Mucosa of rectum (tissue), 2 donors: ENCODE results near the gene GATAD2B.

ENCODE experiments used
- H3K27ac ChIP-seq, 2 donors: one replicate each; pipeline ENCODE4 v1.7.0; 2013; ENCODE audit warnings: inconsistent platforms in 2 of 2, low read depth in 2 of 2, low read length in 2 of 2
- H3K27me3 ChIP-seq, 2 donors: one replicate each; pipeline ENCODE4 v1.7.0; 2013; ENCODE audit warnings: low read length in 2 of 2; ENCODE audit not compliant: control insufficient read depth in 2 of 2, insufficient read depth in 2 of 2
- H3K36me3 ChIP-seq, 2 donors: one replicate each; pipeline ENCODE4 v1.7.0; 2013; ENCODE audit warnings: low read length in 2 of 2; ENCODE audit not compliant: control insufficient read depth in 2 of 2, insufficient read depth in 2 of 2
- H3K4me1 ChIP-seq, 2 donors: one replicate each; pipeline ENCODE4 v1.7.0; 2013; ENCODE audit warnings: low read length in 2 of 2, mild to moderate bottlenecking in 1 of 2; ENCODE audit not compliant: control insufficient read depth in 2 of 2, insufficient read depth in 2 of 2
- H3K4me3 ChIP-seq, 2 donors: one replicate each; pipeline ENCODE4 v1.7.0; 2013; ENCODE audit warnings: low read length in 2 of 2
- H3K9ac ChIP-seq, 2 donors: one replicate each; pipeline ENCODE4 v1.7.0; 2013; ENCODE audit warnings: low read length in 2 of 2, low read depth in 1 of 2, mild to moderate bottlenecking in 1 of 2
- H3K9me3 ChIP-seq, 2 donors: one replicate each; pipeline ENCODE4 v1.7.0; 2013; ENCODE audit warnings: low read length in 2 of 2; ENCODE audit not compliant: control insufficient read depth in 2 of 2
- donor health status: healthy.
- donor health status: Normal muscosa, but diverticular disease.

GATAD2B gene

DNA sequence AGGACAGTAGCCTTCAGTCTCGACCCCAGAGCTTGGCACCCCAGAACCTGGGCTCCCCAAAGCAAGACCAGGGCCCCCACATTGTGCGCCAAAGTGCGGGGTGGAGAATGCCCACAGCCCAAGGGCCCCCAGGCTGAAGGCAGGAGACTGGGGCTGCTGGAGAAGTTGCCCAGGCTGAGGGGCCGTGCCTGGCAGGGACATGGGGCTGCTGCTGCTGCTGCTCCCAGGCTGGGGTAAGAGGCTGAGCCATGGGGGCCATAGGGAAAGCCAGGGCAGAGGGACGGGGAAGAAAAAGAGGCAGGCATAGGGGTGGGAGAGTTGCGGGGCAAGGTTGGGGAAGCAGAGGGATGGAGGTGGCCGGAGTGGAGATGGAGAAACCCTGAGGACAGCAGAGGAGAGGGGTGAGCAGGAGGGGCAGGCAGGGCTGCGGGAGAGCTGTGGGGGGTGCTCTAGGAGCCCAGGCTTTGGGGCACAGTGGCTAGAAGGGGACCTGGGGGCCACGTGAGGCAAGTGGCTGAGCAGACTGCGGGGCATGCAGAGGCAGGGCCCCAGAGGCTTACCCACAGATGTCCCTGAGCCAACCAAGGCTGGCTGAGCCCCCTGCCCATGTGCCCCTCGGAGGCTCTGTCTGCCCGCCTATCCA lies 128.7 kb downstream of the GATAD2B start:
- H3K27ac ChIP-seq, result no peak overlapping the region
- no peaks in the 10 kb centered on the region for H3K9me3 ChIP-seq
- no peak overlapping the region for H3K4me3 ChIP-seq
- H3K27me3 ChIP-seq, result peaks cover 0 to 7% of the 10 kb centered on the region in 2 donors
- peaks cover 6 to 10% of the 10 kb centered on the region in 2 donors for H3K4me1 ChIP-seq
- H3K36me3 ChIP-seq, result no peaks in the 10 kb centered on the region
- no peak overlapping the region for H3K9ac ChIP-seq

DNA sequence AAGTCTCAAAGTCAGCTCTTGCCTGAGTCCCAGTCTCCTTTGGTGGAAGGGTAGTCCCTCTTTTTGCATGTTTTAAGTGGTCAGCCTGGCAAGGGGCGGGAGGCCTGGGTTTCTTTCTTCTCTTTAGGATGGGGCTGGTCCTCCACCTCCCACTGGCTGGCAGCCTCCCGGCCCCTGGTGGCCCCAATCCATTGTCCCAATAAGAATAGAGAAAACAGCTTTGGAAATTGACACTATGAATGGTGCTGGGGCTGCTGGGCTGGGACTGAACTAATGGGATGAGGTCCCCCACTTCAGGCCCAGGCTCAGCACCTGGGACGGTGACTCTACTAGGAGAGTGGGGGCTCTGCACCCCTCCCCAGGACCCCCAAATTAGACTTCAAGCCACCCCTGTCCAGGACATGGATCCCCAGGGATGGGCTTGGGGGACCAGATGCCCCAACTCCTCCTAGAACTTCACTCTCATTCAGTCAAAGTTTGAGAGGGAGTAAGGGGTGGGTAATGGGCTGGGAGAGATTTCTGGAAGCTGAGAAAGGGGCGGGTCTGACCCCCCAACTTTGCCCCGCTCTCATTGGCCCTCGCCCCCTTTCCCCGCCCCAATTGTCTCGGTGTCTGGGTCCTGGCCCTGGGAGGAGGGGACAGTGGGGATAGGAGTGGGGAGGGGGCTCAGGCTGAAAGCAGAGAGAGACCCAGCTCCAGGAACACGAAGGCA lies 129.4 kb downstream of the GATAD2B start:
- Histone ChIP-seq H3K4me1 (peaks cover 6 to 10% of the 10 kb centered on the region in 2 donors), H3K36me3 (no peaks in the 10 kb centered on the region), H3K27me3 (peaks cover 0 to 10% of the 10 kb centered on the region in 2 donors), H3K4me3 (no peak overlapping the region), H3K27ac (no peak overlapping the region), H3K9ac (no peak overlapping the region), H3K9me3 (no peaks in the 10 kb centered on the region)

DNA sequence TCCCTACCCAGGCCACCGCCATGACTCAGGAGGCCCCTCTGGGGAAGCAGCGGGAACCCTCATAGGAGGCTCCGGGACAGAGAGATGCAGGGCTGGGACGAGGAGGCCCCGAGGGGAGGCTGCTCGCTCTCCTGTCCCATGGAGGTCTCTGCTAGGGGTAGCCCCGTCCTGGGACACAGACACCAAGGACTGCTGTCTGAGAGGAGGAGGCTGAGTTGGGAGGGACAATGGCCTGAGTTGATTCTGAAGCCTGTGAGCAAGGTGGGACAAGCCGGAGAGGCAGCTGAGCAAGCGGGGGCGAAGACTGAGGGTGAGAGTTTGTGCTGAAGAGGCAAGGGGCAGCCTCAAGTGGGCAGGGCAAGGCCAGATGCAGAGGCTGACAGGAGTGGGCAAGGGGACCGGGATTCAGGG lies 130.1 kb downstream of the GATAD2B start:
- H3K9me3 ChIP-seq, result no peaks in the 10 kb centered on the region
- H3K27me3 ChIP-seq, result peaks cover 0 to 10% of the 10 kb centered on the region in 2 donors
- no peak overlapping the region for H3K4me3 ChIP-seq
- H3K9ac ChIP-seq, result no peak overlapping the region
- no peaks in the 10 kb centered on the region for H3K36me3 ChIP-seq
- peaks cover 6 to 10% of the 10 kb centered on the region in 2 donors for H3K4me1 ChIP-seq
- no peak overlapping the region for H3K27ac ChIP-seq

DNA sequence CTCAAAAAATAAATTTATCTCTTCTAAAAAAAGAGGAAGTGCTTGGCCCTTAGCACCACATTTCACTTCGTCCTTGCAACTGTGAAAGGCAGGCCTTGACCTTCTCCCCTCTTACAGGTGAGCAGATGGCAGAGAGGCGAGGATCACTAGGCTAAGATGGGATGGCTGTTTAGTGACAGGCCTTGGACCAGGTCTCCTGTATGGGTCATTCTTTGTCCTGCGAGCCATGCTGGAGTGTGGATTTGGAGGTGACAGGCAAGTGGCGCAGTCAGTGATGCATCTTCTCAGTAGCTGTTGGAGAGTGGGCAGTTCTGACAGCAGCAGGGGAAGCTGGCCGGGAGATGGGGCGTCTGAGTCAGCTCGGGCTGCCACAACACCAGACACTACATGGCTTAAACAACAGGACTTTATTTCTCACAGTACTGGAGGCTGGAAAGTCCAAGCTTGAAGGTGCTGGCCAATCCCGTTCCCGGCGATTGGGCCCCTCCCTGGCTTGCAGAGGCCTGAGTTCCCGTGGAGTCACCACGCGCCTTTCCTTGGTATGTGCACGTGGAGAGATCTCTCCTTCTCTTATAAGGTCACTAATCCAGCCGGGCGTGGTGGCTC lies 131.0 kb downstream of the GATAD2B start:
- Histone ChIP-seq H3K4me3 (peak overlapping the region in 1 of 2 donors; percentile 68), H3K27ac (peak overlapping the region; percentile 84 to 87), H3K4me1 (peaks cover 6 to 10% of the 10 kb centered on the region in 2 donors), H3K36me3 (no peaks in the 10 kb centered on the region), H3K9me3 (no peaks in the 10 kb centered on the region), H3K27me3 (peaks cover 0 to 10% of the 10 kb centered on the region in 2 donors), H3K9ac (no peak overlapping the region)

DNA sequence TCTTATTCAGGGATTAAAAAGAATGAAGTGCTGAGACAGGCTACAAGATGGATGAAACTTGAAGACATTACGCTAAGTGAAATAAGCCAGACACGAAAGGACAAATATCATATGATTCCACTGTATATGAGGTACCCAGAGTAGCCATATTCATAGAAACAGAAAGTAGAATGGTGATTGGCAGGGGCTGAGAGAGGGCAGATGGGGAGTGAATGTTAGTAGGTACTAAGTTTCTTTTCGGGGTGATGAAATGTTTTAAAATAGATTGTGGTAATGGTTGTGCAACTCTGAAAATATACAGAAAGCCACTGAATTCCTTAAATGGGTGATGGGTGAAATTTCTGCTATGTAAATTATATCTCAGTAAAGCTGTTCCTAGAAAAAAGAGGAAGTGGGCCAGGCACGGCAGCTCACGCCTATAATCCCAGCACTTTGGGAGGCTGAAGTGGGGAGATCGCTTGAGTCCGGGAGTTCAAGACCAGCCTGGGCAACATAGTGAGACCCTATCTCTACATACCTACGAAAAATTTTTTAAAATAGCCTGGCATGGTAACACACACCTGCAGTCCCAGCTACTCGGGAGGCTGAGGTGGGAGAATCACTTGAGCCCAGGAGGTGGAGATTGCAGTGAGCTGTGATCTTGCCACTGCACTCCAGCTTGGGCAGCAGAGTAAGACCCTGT lies 131.7 kb downstream of the GATAD2B start:
- peak overlapping the region; percentile 3 to 39 for H3K9ac ChIP-seq
- peaks cover 6 to 10% of the 10 kb centered on the region in 2 donors for H3K4me1 ChIP-seq
- H3K27ac ChIP-seq, result peak overlapping the region; percentile 84 to 87
- H3K9me3 ChIP-seq, result no peaks in the 10 kb centered on the region
- H3K36me3 ChIP-seq, result no peaks in the 10 kb centered on the region
- peaks cover 0 to 10% of the 10 kb centered on the region in 2 donors for H3K27me3 ChIP-seq
- peak overlapping the region; percentile 58 to 68 for H3K4me3 ChIP-seq

DNA sequence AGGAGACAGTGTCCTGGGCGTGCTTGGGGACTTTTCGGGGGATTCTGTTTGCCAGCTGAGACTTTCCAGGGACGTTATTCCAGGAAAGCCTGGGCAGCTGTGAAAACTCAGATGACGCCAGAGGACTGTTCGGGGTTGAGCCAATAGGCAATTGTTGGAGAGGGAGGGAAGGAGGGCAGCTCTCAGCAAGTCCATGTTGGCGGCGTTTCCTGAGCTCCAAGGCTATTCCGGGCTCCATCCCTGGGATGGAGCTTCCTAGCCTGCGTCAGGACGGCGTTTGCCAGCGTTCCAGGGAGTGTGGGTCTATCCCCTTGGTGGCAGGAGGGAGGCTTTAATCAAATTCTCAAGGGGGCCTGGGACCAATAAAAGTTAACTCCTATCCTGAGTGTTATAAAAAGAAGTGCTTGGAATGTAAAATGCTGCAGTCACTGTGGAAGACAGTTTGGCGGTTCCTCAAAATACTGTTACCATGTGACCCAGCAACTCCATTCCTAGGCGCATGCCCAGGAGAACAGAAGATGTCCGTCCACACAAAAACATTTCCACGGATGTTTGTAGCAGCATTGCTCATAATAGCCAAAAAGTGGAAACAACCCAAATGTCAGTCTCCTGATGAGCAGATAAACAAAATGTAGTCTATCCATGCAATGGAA lies 132.3 kb downstream of the GATAD2B start:
- H3K36me3 ChIP-seq, result no peaks in the 10 kb centered on the region
- peak overlapping the region; percentile 58 to 68 for H3K4me3 ChIP-seq
- peaks cover 6 to 10% of the 10 kb centered on the region in 2 donors for H3K4me1 ChIP-seq
- no peaks in the 10 kb centered on the region for H3K9me3 ChIP-seq
- peaks cover 0 to 10% of the 10 kb centered on the region in 2 donors for H3K27me3 ChIP-seq
- peak overlapping the region; percentile 84 to 87 for H3K27ac ChIP-seq
- peak overlapping the region; percentile 58 to 64 for H3K9ac ChIP-seq

DNA sequence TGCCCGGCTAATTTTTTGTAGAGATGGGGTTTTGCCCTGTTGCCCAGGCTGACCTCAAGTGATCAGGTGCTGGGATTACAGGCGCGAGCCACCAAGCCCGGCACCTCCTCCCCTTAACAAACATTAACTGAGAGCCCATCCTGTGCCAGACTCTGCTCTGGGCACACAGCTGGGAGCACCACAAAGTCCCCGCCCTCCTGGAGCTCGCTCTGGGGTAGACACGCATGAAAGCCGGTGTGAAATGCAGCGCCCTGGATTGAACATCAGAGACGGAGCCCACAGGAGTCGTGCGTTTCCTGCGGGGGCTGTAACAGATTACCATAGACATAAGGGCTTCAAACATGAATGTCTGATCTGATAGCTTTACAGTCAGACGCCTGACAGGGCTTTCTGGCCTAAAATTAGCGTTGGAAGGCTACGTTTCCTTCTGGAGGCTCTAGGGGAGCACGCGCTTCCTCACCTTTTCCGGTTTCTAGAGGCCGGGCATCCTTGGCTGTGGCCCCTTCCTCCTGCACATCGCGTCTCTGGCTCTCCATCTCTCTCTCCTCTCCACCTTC lies 133.2 kb downstream of the GATAD2B start:
- H3K27me3 ChIP-seq, result peaks cover 0 to 10% of the 10 kb centered on the region in 2 donors
- peak overlapping the region; percentile 84 to 87 for H3K27ac ChIP-seq
- peak overlapping the region; percentile 58 to 68 for H3K4me3 ChIP-seq
- no peaks in the 10 kb centered on the region for H3K36me3 ChIP-seq
- H3K9ac ChIP-seq, result peak overlapping the region; percentile 58 to 64
- H3K9me3 ChIP-seq, result no peaks in the 10 kb centered on the region
- H3K4me1 ChIP-seq, result peaks cover 6 to 10% of the 10 kb centered on the region in 2 donors

DNA sequence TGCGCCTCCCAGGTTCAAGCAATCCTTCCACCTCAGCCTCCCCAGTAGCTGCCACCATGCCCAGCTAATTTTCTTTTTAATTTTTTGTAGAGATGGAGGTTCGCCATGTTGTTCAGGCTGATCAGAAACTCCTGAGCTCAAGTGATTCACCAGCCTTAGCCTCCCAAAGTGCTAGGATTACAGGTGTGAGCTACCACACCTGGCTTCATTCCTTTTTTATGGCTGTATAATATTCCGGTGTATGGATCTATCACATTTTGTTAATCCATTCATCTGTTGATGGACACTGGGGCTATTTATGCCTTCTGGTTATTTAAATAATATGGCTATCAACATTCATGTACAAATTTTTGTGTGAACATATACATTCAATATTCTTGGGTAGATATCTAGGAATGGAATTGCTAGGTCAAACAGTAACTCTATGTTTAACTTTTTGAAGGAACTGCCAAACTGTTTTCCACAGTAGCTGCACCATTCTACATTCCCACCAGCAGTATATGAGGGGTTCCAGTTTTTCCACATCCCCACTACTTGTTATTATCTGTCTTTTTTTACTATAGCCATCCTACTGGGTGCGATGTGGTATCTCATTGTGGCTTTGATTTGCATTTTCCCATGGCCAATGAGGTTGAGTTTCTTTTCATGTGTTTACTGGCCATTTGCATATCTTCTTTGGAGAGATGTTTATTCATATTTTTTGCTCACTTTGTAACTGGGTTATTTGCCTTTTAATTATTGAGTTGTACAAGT lies 136.6 kb downstream of the GATAD2B start:
- H3K4me1 ChIP-seq, result peaks cover 6 to 13% of the 10 kb centered on the region in 2 donors
- no peak overlapping the region for H3K9ac ChIP-seq
- no peak overlapping the region for H3K27ac ChIP-seq
- no peaks in the 10 kb centered on the region for H3K9me3 ChIP-seq
- no peak overlapping the region for H3K4me3 ChIP-seq
- H3K36me3 ChIP-seq, result no peaks in the 10 kb centered on the region
- peaks cover 0 to 10% of the 10 kb centered on the region in 2 donors for H3K27me3 ChIP-seq
